Fibroblast of peridontal ligament (primary cell): ENCODE data around the gene KCTD2.
"Not testable (repeated sequence)": the region's sequence is repeated elsewhere in the genome, so short reads cannot be mapped to it uniquely, and the experiment has no call there.

ENCODE experiments used
- DNase-seq: peaks from one replicate; pipeline ENCODE4 v3.0.0-alpha.2; 2010; ENCODE audit errors: extremely low read depth

The KCTD2 gene

GRCh38 chr17:75051941-75052340, 4.9 kb downstream of the KCTD2 start:
- no peak for DNase-seq

DNA sequence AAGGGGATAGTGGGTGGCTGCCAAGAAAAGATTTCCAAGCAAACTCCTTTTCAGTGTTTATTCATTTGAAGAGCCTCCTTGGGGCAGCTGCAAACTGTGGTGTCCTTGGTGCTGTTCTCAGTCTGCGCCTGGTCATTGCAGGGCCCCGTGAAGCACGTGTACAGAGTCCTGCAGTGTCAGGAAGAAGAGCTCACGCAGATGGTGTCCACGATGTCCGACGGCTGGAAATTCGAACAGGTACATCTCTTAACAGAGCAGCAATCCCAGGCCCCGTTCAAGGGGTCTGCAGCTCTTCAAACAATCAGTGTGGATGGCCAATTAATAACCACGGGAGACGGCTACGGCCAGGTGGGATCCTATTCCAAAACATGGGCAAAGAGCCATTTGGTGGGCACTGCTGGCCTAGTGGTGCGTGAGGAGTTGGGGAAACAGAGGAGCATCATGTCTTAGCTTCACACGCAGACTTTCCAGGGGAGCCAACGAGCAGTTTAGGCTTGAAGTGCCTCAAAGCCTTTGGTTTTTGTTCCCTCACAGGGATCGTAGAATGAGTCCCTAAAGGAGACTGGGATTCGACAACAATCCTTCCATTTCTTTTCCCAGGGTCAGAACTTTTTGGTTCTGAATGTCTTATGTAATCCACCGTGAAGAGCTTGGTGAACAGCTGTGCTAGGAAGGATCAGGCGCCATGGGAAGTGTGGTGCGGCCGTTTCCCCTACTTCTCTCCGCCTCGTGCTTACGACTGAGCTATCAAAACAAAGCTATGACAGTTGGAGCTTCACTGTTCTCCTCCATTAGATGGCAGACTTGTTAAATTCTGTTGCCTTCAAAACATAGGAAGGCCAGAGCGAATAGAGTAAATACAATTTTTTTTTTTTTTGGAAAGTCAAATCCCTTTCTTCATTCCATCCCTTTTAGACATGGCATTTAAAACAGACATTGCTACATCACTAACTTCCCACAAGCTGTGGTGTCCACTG, 12.6 kb downstream of the KCTD2 start:
- DNase-seq, result peak; percentile 93

DNA sequence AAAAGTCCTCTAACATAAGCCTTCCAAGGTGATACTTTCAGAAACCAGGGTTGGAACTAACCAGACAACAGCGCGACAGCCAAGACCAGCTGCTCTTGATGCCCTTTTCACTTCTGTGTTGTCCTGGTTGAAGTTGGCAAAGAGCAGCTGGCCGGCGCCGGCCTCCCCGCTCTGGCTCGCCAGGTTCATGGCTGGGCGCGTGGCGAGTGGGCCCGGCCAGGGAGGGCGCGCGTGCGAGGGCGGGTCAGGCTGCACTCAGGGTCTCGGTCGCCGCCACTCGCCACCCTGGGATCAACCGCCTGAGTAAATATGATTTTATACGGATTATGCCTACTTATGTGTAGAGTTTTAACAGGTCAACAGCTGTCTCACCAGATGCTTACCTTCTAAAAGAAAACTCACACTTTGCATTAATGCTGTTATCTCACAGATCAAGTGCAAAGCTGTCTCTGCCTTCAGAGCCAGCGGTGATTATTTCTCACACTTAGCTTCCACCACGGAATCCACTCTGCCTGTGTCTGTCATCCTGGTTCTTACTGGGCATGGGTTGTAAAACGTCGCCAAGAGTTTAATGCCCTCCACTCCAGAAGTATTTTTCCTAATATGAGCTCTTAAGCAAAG, 13.5 kb downstream of the KCTD2 start:
- no peak for DNase-seq

GRCh38 chr17:75061055-75061438, 14.0 kb downstream of the KCTD2 start:
- no peak for DNase-seq

GRCh38 chr17:75061618-75062017, 14.6 kb downstream of the KCTD2 start:
- no peak for DNase-seq

DNA sequence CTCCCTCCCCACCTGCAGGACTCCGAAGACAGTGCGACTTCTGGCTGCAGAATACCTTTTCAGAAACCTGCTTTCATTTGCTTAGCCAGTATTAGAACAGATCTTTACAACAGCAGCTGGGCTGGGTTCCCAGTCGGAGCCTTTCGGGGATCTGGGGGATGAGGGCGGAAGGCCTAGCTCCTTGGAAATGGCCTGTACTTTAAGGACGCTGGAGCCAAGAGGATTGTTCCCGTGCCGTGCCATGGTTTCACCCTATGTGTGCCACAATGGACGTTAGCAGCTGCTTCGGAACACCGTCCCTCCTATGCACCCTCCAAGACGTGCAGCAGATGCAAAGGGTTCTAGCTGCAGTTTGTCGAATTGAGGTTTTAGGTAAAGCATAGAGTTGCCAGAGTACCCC, 16.2 kb downstream of the KCTD2 start:
- DNase-seq, result no peak

DNA sequence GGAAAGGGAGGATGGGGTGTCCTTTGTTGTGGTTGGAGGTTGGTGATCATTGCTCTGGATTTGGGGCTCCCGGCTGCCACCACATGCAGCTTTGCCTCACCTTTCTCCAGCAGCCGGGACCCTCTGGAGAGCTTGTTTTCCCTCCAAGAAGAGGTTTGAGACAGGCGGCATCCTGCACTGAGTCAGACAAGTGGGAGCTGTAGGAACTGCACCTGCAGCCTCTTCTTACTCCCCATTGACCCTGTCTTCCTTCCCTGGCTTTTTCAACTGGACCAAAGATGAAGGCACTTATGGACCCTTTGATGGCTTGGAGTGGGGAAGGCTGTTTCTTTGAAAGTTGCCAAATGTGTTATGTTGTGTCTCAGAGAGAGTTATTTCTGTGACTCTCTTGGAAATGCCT, 16.6 kb downstream of the KCTD2 start:
- no peak for DNase-seq

GRCh38 chr17:75064040-75064439, 17.0 kb downstream of the KCTD2 start:
- DNase-seq, result no peak

DNA sequence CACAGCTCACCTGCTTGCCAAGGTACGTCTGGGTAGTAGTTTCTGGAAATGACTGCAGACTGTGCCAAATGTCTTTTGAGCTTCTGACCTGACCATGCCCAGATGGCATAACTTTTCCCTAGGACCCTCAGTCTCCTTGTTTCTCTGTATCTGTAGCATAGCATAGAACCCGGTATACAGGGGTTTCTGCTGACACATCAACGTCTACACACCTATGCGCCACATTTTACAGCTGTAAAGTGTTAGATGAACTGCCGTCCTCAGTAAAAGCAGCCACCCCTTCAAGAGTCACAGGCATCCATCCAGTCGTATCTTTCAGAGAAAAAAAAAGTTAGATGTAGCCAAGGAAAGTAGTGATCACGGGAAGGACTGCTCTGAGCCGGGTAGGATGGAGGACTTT, 17.4 kb downstream of the KCTD2 start:
- no peak for DNase-seq

GRCh38 chr17:75064867-75065561, 18.0 kb downstream of the KCTD2 start:
- DNase-seq, result no peak

DNA sequence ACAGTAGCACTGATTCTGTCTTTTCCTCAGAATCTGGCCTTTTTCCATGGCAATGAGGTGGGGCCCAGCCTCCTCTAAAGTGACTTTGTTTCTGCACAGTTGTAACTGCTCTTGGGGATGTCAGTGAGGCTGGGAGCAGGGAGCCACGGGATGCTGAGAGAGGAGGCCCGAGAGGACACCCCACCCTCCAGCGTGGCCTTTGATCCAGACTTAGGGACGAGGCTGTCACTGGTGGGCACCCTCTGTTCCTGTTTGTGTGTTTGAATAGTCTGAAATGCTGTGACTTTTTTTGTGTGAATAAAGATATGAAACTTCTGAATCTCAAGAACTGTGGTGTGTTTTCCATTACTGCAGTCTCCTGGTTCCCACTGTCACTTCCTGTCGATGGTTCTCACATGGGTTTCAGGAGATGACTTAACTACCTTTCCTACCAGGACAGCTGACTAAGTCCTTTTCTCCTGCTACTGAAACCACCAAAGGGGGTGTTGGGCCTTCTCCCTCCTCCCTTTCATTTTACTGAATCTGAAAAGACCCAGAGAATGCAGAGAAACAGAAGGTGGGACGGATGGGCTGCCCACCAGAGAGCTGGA, 18.6 kb downstream of the KCTD2 start:
- DNase-seq, result no peak

DNA sequence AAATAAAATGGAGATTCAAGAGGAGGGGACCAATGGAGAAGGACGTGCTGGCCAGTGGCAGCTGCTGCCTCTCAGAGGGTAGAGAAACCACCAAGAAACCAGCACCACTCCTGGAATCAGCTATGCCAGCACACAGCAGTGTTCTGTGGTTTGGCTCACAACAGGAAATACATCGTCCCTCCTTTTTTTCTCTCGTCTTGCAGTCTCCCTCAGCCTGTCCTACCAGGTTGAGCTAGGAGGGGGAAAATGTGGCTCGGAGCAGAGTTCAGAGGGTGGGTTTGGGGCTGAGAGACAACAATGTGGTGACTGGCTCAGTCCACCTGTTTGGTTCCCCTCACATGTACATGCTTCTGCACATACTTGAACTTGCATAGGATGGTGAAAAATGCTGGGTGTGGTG, 20.8 kb downstream of the KCTD2 start:
- no peak for DNase-seq

- no peak for DNase-seq
Measured at GRCh38 chr17:75068750-75069149, 21.7 kb downstream of the KCTD2 start.

GRCh38 chr17:75069783-75070182, 22.8 kb downstream of the KCTD2 start:
- DNase-seq, result peak; percentile 57

DNA sequence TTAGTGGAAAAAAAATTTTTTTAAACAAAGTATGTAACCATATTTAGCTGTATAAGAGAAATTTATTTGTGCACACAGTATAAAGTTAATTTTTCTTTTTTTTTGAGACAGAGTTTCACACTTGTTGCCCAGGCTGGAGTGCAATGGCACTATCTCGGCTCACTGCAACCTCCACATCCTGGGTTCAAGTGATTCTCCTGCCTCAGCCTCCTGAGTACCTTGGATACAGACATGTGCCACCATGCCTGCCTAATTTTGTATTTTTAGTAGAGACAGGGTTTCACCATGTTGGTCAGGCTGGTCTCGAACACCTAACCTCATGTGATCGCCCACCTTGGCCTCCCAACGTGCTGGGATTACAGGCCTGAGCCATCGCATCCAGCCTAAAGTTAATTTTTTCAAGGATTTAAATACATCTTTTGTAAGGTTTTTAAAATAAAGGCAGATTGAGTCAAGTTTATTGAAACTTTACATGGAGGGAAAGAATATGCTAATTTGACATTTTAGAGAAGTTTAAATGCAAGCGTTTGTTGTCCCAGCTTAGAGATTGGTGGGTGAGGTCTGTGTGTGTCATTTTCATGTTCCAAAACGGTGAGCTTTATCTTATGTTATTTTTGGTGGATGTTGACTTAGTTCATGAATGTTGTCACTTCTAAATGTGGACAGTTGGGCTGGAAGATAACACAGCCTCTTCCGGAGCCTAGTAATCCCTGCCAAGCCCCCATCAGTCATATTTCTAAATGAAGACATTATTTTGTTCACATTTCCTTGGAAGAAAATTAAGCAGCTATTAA, 24.6 kb downstream of the KCTD2 start:
- not testable (repeated sequence) for DNase-seq

DNA sequence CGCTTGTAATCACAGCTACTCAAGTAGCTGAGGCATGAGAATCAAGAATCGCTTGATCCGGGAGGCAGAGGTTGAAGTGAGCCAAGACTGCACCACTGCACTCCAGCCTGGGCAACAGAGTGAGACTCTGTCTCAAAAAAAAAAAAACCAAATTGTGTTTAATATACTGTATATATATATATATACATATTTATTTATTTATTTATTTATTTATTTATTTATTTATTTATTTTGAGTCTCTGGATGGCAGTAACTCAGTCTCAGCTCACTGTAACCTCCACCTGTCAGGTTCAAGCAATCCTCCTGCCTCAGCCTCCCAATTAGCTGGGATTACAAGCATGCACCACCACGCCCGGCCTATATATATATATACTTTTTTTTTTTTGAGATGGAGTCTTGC, 25.9 kb downstream of the KCTD2 start:
- DNase-seq, result not testable (repeated sequence)

GRCh38 chr17:75073618-75074047, 26.6 kb downstream of the KCTD2 start:
- no peak for DNase-seq

DNA sequence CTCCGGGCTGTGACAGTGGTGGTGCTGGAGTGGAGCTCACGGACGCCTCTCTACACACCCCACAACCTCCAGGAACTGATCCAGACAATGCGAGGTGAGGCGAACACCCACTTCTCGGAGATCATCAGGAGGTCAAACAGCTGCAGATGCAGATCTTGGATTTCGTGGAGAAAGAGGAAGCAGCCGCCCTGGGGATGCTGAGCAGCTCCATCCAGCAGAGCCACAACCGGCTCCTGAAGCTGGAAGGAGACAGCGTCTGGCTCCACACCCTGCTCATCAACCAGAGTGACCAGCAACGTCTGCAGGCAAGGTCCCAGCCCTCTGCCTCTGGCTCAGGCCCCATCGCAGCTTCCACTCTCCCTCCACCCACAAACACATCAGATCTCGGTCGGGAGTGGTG, 27.5 kb downstream of the KCTD2 start:
- DNase-seq, result no peak

DNA sequence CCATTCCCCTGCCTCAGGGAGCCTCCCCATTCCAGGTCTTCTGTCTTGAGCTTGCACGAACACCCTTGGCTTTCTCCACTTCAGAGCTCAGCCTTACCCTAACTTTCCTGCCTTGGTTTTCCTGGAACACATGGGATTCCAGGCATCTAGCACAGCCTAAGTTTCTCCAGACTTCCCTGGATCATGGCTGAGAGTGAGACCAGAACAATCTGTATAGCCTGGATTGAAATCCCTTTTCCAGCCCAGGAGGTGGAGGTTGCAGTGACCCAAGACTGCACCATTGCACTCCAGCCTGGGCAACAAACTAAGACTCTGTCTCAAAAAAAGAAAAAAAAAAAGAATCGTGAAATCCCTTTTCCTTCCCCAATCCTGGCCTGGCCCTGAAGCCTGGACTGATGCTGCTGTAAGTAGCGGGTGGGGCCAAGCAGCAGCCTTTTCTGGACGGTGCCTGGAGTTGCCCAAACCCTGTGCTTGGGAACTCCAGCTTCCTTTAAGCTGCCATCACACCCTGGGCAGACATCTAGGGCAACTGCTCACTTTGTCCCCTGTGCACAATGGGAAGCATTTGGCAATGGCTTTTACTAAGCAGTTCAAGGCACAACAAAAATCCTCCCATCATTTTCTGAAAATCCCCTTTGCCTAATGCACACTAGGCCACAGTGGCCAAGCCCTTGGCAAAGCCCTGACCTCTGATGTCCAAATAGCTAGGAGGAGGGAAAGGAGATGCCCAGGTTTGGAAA, 28.7 kb downstream of the KCTD2 start:
- DNase-seq, result no peak

GRCh38 chr17:75077072-75077495, 30.1 kb downstream of the KCTD2 start:
- no peak for DNase-seq
